GM12878 (cell line): Measurements from ENCODE around the gene COL9A1. TPM values are rescaled to one million over a fixed set of nuclear protein-coding genes. Genes with fewer than 3 reads are reported as not detected.

Source experiments
- ATAC-seq: fragments of 200-7000 bp; cut with Tn5 transposase; 3 replicates; pipeline ENCODE4 v1.9.1; 2020; ENCODE audit warnings: mild to moderate bottlenecking, moderate library complexity
- BruUV-seq: library from RNA; stranded (reverse); fragments of 400-500 nt; replicated peaks from 2 replicates; lab custom pipeline; 2021; lab: Mats Ljungman, UMichigan
- CTCF ChIA-PET: fragments of 300-600 bp; sonication (Branson Sonifier 250); formaldehyde crosslinking; extraction: SDS; loops from one replicate; lab custom pipeline; 2021; ENCODE audit warnings: inconsistent platforms; lab: Yijun Ruan, JAX
- POLR2A ChIA-PET: fragments of 350-600 bp; formaldehyde crosslinking; extraction: SDS; loops from one replicate; lab custom pipeline; 2021; ENCODE audit warnings: inconsistent platforms; lab: Charles Lee
- RAD21 ChIA-PET: fragments of 300-600 bp; sonication (Branson Sonifier 250); formaldehyde crosslinking; loops from one replicate; lab custom pipeline; 2023; ENCODE audit warnings: antibody characterized with exemption; ENCODE audit not compliant: unreplicated experiment; lab: Charles Lee
- SMC1A ChIA-PET: fragments of 300-600 bp; sonication (Branson Sonifier 250); formaldehyde crosslinking; loops from one replicate; lab custom pipeline; 2023; ENCODE audit not compliant: unreplicated experiment, uncharacterized antibody; lab: Charles Lee
- DNase-seq: peaks from one replicate; pipeline ENCODE4 v3.0.0-alpha.2; 2011; ENCODE audit warnings: low read depth, low spot score
- FAIRE-seq: peaks from 3 replicates; lab custom pipeline; 2011; peaks lifted over from hg19 to GRCh38; lab: Jason Lieb, UNC
- H2AFZ ChIP-seq: 2 replicates; pipeline ENCODE4 v1.6.0; 2011; ENCODE audit warnings: low read depth, low read length, control low read depth; ENCODE audit not compliant: control insufficient read depth
- H3K27ac ChIP-seq: 2 replicates; pipeline ENCODE4 v1.5.1; 2011; ENCODE audit warnings: control low read depth; ENCODE audit not compliant: control insufficient read depth, insufficient read depth
- H3K27me3 ChIP-seq, 2 experiments: replicated peaks in 1 of 2; 2 replicates each; pipeline versions ENCODE4 v1.6.0 to v1.6.1; 2011; ENCODE audit warnings: low read length in 1 of 2; ENCODE audit not compliant: control insufficient read depth in 2 of 2, insufficient read depth in 2 of 2
- H3K36me3 ChIP-seq, 2 experiments: 2 replicates each; pipeline ENCODE4 v1.5.1; 2011; ENCODE audit warnings: low read length in 1 of 2; ENCODE audit not compliant: control insufficient read depth in 2 of 2, insufficient read depth in 2 of 2
- H3K4me1 ChIP-seq: 2 replicates; pipeline ENCODE4 v1.6.1; 2011; ENCODE audit warnings: mild to moderate bottlenecking, low read length, moderate library complexity, mixed read lengths; ENCODE audit not compliant: control insufficient read depth, insufficient read depth
- H3K4me2 ChIP-seq: 2 replicates; pipeline ENCODE4 v1.6.0; 2011; ENCODE audit warnings: control low read depth; ENCODE audit not compliant: control insufficient read depth, insufficient read depth
- H3K4me3 ChIP-seq: fragments of 200-600 bp; sonication (generic); 2 replicates; pipeline ENCODE4 v1.5.1; 2016
- H3K79me2 ChIP-seq: 2 replicates; pipeline ENCODE4 v1.6.0; 2011; ENCODE audit warnings: low read length; ENCODE audit not compliant: control insufficient read depth, insufficient read depth
- H3K9ac ChIP-seq: 2 replicates; pipeline ENCODE4 v1.8.0; 2011; ENCODE audit warnings: low read length, control low read depth, mixed read lengths; ENCODE audit not compliant: control insufficient read depth, insufficient read depth
- H3K9me3 ChIP-seq: replicated peaks from 3 replicates; pipeline ENCODE4 v1.5.1; 2011; ENCODE audit warnings: mild to moderate bottlenecking, low read length; ENCODE audit not compliant: control insufficient read depth, insufficient read depth
- H4K20me1 ChIP-seq: 2 replicates; pipeline ENCODE4 v1.6.0; 2011; ENCODE audit not compliant: control insufficient read depth, insufficient read depth
- ESRRA ChIP-seq: IDR thresholded peaks from 2 replicates; pipeline ENCODE4 v1.6.1; 2012; ENCODE audit warnings: mild to moderate bottlenecking, low read length, improper control_type of control experiment
- GATAD2B ChIP-seq: fragments of 450-650 bp; conservative IDR thresholded peaks from 2 replicates; pipeline ENCODE4 v1.6.1; 2017; ENCODE audit warnings: low read depth, mild to moderate bottlenecking, moderate library complexity
- HCFC1 ChIP-seq: fragments of 150-350 bp; IDR thresholded peaks from 2 replicates; pipeline ENCODE4 v1.6.1; 2014; ENCODE audit warnings: low read length
- IRF4 ChIP-seq: IDR thresholded peaks from 2 replicates; pipeline ENCODE4 v1.6.1; 2011; ENCODE audit warnings: low read depth, low read length
- JUND ChIP-seq: IDR thresholded peaks from 2 replicates; pipeline ENCODE4 v1.6.1; 2012; ENCODE audit warnings: low read depth, mild to moderate bottlenecking, low read length, improper control_type of control experiment, moderate library complexity
- NBN ChIP-seq: fragments of 450-650 bp; IDR thresholded peaks from 2 replicates; pipeline ENCODE4 v1.6.1; 2016
- RFX5 ChIP-seq: IDR thresholded peaks from 2 replicates; pipeline ENCODE4 v1.6.1; 2011; ENCODE audit warnings: low read depth, low read length, improper control_type of control experiment
- STAT3 ChIP-seq: IDR thresholded peaks from 2 replicates; pipeline ENCODE4 v1.6.1; 2011; ENCODE audit warnings: low read depth, low read length, improper control_type of control experiment
- TAF1 ChIP-seq: IDR thresholded peaks from 2 replicates; pipeline ENCODE4 v1.6.1; 2011; ENCODE audit warnings: mild to moderate bottlenecking, low read depth, low read length, borderline replicate concordance
- ZBED1 ChIP-seq: IDR thresholded peaks from 2 replicates; pipeline ENCODE4 v1.6.1; 2016; ENCODE audit warnings: borderline replicate concordance
- ZNF24 ChIP-seq: fragments of 450-650 bp; IDR thresholded peaks from 2 replicates; pipeline ENCODE4 v1.6.1; 2017; ENCODE audit warnings: antibody characterized with exemption, mild to moderate bottlenecking
- WGBS: methylation state at CpG from one replicate; pipeline ENCODE4 v1.1.6; 2016; ENCODE audit warnings: low lambda C conversion rate; ENCODE audit not compliant: insufficient replicate concordance, insufficient coverage; ENCODE audit errors: missing lambda C conversion rate; 5-methylcytosine and 5-hydroxymethylcytosine counted together
- in situ Hi-C: fragments of 300-500 bp; cut with MboI; formaldehyde crosslinking; loops from 9 replicates; pipeline ENCODE4 v1.14.3; 2018; ENCODE audit warnings: mixed read lengths
- intact Hi-C: fragments of 100-400 bp; cut with micrococcal nuclease; formaldehyde crosslinking; loops from one replicate; pipeline ENCODE4 v1.14.2; 2022; ENCODE audit not compliant: unreplicated experiment
- polyA plus RNA-seq, 11 experiments: library from polyadenylated mRNA; depleted of rRNA in 4 of 11; unstranded in 6 of 11; stranded (reverse) in 5 of 11; fragments of >200 nt; fragmentation: Nextera tagmentation in 4 of 11; fragmentation: Illumina TruSeq in 1 of 11; extraction: Ambion mirVana in 4 of 11; extraction: Trizol in 1 of 11; gene quantifications; 1 replicate in 1 of 11; 2 replicates in 10 of 11; pipeline versions ENCODE4 v1.2.1 to v1.2.3, GENCODE V29; 2011 to 2016; ENCODE audit warnings: inconsistent platforms in 2 of 11, missing spikeins in 2 of 11, low read depth in 1 of 11
- total RNA-seq, 4 experiments: library from RNA; depleted of rRNA in 3 of 4; stranded (reverse); fragments of >200 nt in 3 of 4; fragmentation: Illumina TruSeq in 1 of 4; extraction: Trizol in 1 of 4; gene quantifications; 2 replicates each; pipeline versions ENCODE4 v1.2.1 to v1.2.3, GENCODE V29; 2013 to 2021
- TF ChIP-seq, protein P1 (sequence below): fragments of 450-650 bp; IDR thresholded peaks from 2 replicates; pipeline ENCODE4 v1.6.1; 2017; ENCODE audit warnings: borderline replicate concordance
- TF ChIP-seq, protein P2 (sequence below): fragments of 450-650 bp; IDR thresholded peaks from 2 replicates; pipeline ENCODE4 v1.6.1; 2016; ENCODE audit warnings: mild to moderate bottlenecking
- TF ChIP-seq, protein P3 (sequence below): IDR thresholded peaks from 2 replicates; pipeline ENCODE4 v1.6.1; 2011; ENCODE audit warnings: borderline replicate concordance, low read depth, mild to moderate bottlenecking, moderate library complexity, mixed read lengths, low read length; ENCODE audit not compliant: insufficient read depth; ENCODE audit errors: extremely low read length
- TF ChIP-seq, protein P4 (sequence below): fragments of 450-650 bp; formaldehyde crosslinking; IDR thresholded peaks from 2 replicates; pipeline ENCODE4 v1.4.0; 2020; ENCODE audit warnings: mild to moderate bottlenecking, moderate library complexity

The COL9A1 gene
- total and polyA plus RNA-seq, 10 of the 15 experiments (the other 5 are each of a cell fraction or from before 2014, with no cell fraction given) = not detected

DNA sequence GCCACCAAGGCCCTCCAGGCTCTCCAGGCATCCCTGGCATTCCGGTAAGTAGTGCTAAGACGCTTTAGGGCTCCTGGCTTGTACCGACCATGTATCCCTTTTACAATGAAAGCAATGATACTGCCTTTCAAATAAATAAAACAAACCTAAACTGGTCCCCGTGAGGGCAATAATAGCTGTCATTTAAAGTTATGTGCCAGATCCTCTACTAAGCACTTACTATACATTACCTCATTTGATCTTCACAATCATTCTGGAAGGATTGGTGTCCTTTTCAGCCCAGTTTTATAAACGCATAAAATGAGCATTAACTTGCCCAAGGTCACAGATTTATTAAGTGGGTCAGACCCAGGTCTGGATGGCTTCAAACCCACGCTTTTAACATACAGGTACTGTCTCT, 114.7 kb downstream of the COL9A1 start (continued):
- TF ChIP-seq, protein P1, sequence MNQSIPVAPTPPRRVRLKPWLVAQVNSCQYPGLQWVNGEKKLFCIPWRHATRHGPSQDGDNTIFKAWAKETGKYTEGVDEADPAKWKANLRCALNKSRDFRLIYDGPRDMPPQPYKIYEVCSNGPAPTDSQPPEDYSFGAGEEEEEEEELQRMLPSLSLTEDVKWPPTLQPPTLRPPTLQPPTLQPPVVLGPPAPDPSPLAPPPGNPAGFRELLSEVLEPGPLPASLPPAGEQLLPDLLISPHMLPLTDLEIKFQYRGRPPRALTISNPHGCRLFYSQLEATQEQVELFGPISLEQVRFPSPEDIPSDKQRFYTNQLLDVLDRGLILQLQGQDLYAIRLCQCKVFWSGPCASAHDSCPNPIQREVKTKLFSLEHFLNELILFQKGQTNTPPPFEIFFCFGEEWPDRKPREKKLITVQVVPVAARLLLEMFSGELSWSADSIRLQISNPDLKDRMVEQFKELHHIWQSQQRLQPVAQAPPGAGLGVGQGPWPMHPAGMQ = no peak
- TF ChIP-seq TAF1 (no peak), JUND (no peak)

DNA sequence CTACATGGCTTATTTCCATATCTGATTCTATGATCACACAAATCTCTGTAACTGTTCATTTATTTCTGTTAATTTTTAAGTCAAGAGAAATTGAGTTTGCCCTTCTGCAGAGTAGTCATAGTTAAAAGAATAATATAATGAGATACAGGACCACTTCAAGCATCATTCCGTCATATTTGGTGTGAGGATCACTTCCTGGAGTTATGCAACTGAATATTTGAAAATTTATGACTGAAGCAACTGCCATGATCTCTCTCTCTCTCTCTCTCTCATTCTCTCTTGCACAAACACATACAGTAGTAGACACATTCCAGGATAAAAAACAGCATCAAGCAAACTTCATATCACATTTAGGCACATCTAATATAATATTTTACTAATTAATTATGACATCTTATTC, 116.4 kb downstream of the COL9A1 start:
- Histone ChIP-seq H3K27ac (no peak overlapping the region), H3K9ac (no peak overlapping the region), H3K4me2 (no peak overlapping the region), H3K9me3 (no peaks in the 10 kb centered on the region), H3K4me3 (no peak overlapping the region), H3K27me3 (no peaks in the 10 kb centered on the region), H2AFZ (no peak overlapping the region), H3K36me3 (no peaks in the 10 kb centered on the region; a peak in 1 of 4 replicates), H3K79me2 (no peaks in the 10 kb centered on the region), H3K4me1 (no peaks in the 10 kb centered on the region), H4K20me1 (no peaks in the 10 kb centered on the region)
- SMC1A ChIA-PET = no interaction called here
- RAD21 ChIA-PET = no interaction called here
- in situ Hi-C loops (no loop called here), intact Hi-C loops (no loop called here)
- DNase-seq (no peak), FAIRE-seq (no peak), ATAC-seq (no peak)
- CTCF ChIA-PET = no interaction called here
- POLR2A ChIA-PET = no interaction called here
- no TSS peak for BruUV-seq
- 100% methylated on average over 1 of the region's 1 CpG for WGBS
- TF ChIP-seq GATAD2B = no peak
- TF ChIP-seq, protein P2, sequence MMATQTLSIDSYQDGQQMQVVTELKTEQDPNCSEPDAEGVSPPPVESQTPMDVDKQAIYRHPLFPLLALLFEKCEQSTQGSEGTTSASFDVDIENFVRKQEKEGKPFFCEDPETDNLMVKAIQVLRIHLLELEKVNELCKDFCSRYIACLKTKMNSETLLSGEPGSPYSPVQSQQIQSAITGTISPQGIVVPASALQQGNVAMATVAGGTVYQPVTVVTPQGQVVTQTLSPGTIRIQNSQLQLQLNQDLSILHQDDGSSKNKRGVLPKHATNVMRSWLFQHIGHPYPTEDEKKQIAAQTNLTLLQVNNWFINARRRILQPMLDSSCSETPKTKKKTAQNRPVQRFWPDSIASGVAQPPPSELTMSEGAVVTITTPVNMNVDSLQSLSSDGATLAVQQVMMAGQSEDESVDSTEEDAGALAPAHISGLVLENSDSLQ = no peak
- no peak for TF ChIP-seq ESRRA
- TF ChIP-seq, protein P3, sequence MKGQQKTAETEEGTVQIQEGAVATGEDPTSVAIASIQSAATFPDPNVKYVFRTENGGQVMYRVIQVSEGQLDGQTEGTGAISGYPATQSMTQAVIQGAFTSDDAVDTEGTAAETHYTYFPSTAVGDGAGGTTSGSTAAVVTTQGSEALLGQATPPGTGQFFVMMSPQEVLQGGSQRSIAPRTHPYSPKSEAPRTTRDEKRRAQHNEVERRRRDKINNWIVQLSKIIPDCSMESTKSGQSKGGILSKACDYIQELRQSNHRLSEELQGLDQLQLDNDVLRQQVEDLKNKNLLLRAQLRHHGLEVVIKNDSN = no peak
- no peak for TF ChIP-seq ZNF24
- no peak for TF ChIP-seq RFX5
- no peak for TF ChIP-seq HCFC1
- no peak for TF ChIP-seq NBN
- no peak for TF ChIP-seq ZBED1
- TF ChIP-seq IRF4 = no peak
- TF ChIP-seq STAT3 = no peak
- TF ChIP-seq, protein P4, sequence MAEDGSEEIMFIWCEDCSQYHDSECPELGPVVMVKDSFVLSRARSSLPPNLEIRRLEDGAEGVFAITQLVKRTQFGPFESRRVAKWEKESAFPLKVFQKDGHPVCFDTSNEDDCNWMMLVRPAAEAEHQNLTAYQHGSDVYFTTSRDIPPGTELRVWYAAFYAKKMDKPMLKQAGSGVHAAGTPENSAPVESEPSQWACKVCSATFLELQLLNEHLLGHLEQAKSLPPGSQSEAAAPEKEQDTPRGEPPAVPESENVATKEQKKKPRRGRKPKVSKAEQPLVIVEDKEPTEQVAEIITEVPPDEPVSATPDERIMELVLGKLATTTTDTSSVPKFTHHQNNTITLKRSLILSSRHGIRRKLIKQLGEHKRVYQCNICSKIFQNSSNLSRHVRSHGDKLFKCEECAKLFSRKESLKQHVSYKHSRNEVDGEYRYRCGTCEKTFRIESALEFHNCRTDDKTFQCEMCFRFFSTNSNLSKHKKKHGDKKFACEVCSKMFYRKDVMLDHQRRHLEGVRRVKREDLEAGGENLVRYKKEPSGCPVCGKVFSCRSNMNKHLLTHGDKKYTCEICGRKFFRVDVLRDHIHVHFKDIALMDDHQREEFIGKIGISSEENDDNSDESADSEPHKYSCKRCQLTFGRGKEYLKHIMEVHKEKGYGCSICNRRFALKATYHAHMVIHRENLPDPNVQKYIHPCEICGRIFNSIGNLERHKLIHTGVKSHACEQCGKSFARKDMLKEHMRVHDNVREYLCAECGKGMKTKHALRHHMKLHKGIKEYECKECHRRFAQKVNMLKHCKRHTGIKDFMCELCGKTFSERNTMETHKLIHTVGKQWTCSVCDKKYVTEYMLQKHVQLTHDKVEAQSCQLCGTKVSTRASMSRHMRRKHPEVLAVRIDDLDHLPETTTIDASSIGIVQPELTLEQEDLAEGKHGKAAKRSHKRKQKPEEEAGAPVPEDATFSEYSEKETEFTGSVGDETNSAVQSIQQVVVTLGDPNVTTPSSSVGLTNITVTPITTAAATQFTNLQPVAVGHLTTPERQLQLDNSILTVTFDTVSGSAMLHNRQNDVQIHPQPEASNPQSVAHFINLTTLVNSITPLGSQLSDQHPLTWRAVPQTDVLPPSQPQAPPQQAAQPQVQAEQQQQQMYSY (CRISPR knock-in tag) = no peak
